Stimulated activated CD4-positive, alpha-beta T cell treated with anti-CD3 and anti-CD28 coated beads, Interleukin-2, amount 100 ng/mL, for 48 hours (primary cell): ENCODE measurements around the gene CD160.
"Not testable (repeated sequence)": the region's sequence is repeated elsewhere in the genome, so short reads cannot be mapped to it uniquely, and the experiment has no call there.

Experiments
- DNase-seq, 2 donors: peaks; one replicate each; pipeline ENCODE4 v3.0.0-alpha.2; 2020

CD160 gene

DNA sequence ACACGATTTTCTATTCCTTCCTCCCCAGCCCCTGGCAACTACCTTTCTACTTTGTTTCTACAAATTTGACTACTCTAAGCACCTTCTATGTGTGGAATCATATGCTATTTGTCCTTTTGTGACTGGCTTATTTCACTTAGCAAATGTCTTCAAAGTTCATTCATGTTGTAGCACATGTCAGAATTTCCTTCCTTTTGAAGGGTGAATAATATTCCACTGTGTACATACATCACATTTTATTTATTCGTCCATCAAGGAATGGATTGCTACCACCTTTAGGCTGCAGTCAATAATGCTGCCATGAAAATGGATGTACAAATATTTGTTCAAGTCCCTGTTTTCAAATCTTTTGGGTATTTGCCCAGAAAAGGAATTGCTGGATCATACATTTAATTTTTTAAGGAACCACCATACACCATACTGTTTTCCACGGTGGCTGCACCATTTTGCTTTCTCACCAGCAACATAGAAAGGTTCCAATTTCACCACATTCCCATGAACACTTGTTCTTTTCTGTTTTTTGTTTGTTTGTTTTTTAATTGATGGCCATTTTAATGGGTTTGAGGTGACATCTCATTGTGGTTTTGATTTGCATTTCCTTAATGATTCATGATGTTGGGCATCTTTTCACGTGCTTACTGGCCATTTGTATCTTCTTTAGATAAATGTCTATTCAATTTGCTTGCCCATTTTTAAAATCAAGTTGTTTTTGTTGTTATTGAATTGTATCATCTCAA lies 8.8 kb upstream of the CD160 start:
- DNase-seq, result no peak

- DNase-seq, result no peak
Measured at GRCh38 chr1:145711213-145711651, 8.1 kb upstream of the CD160 start.

DNA sequence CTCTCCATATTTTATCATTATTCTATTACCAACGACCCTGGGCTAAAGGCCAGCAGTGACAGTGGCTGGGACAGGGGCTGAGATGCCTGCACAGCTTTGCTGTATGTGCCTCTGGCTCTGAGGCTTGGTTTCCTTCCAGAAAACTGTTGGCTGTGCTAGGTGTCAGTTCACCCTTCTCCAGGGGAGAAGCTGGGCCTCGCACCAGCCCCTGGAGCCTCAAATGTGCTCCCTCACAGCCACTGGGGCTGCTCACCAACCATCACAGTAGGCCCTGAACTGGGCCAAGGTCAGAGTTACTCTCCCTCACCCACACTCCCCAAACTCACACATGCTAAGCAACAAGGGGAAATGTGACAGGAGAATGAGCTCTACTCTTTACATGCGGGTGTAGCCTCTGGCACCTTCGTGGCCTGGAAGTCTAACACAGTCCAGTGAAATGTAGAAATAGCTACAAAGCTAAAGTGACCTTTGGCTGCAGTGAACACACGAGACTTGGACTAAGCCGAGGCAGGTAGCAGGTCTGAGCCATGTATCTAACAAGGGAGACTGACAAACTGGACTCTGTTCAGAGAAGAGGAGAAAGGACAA lies 4.7 kb upstream of the CD160 start:
- DNase-seq, result no peak

GRCh38 chr1:145716641-145717345 lies 2.5 kb upstream of the CD160 start:
- DNase-seq, result no peak

DNA sequence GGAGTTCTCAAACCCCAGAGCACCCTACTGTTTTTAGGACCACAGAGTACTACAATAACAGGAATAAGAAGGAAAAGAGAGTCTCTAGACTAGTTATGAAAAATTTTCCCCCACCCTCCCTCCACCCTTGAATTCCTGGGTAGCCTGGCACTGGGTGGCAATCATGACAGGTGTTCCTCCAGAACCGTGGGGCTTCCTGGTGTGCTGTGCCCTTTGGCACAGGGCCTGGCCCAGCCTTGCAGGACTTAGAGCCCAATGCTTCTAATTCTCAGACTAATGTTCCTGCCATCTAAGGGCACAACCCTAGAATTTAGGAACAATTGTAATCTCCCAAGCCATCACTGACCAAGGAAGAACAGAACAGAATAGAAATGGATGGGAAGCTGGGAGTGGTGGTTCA lies 1.5 kb upstream of the CD160 start:
- DNase-seq, result no peak

DNA sequence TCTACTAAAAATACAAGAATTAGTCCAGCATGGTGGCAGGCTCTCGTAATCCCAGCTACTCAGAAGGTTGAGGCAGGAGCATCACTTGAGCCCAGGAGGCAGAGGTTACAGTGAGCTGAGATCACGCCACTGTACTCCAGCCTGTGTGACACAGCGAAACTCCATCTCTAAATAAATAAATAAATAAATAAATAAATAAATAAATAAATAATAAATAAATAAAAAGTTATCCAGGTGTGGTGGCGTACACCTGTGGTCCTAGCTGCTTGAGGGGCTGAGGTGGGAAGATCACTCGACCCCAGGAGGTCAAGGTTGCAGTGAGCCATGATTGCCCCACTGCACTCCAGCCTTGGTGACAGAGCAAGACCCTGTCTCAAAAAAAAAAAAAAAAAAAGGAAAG lies 834 bp upstream of the CD160 start:
- DNase-seq, result not testable (repeated sequence)

DNA sequence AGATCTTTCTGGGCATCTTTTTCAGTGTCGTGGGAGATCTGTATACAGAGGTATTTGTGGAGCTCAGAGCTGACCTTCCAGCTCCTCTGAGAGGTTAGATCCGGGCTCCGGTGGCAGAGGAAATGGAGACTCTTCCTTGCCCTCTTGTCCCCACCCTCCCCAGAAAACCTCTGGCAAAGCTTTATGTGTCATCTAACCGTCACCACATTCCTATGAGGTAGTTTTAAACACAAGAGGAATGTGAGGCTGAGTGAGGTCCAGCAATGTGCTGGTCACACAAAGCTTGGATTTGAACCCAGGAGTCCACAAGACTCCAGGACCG lies 1.2 kb downstream of the CD160 start:
- no peak for DNase-seq

DNA sequence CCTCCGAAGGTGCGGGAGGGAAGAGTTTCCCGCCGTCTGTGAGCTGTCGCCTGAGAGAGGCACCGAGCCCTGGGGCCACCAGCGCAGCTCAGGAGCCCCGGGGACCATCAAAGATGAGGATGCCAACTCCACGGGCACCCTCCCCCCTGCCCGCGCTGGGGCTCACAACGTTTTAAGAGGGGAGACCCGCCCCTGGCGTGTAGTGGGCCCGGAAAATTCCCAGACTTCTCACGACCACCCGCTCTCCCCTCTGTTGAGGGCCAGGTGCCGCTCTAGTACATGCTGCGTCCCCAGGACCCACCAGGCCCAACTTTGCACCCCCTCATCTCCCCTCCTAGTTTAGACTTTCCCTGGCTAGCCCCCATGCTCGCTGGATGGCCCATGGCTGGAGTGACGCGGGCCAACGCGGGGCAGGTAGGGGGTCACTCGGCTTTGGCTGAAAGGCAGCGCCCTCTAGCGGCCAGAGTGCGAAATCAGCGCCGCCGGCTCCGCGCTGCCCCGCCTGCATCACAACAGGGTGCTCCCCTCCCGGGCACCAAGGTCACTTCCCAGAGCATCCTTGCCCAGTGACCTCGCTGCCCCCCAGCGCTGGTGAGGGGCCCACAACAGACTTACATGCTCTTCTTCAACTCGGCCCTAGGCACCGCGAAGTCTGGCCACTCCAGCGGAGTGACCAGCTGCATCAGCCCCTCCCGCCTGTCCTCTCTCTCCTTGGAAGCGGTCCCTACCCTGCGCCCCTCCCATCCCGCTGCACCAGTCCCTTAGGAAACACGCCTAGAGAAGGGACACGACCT lies 1.8 kb downstream of the CD160 start:
- DNase-seq, result peak; percentile 68 to 77

GRCh38 chr1:145726193-145726592 lies 6.9 kb downstream of the CD160 start:
- not testable (repeated sequence) for DNase-seq

- DNase-seq, result no peak
Measured at GRCh38 chr1:145729196-145729595, 9.9 kb downstream of the CD160 start.

GRCh38 chr1:145729666-145730436 lies 10.6 kb downstream of the CD160 start:
- DNase-seq, result no peak

- DNase-seq, result no peak
Measured at GRCh38 chr1:145730467-145730866, 11.2 kb downstream of the CD160 start.

DNA sequence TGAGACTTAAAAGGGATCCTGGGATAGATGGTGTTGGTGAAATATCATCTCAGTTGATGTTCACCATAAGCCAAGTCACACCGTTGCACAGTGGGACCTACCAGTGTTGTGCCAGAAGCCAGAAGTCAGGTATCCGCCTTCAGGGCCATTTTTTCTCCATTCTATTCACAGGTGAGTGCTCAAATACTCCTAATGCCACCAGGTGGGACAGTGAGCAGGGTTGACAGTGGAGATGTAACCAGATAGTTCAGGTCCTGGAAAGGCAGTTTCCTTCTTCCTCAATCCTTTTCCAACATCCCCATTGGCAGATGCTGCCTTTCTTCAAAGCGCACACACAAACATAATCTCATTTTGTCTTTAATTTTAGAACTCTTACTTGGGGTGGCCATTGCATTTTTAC lies 11.6 kb downstream of the CD160 start:
- no peak for DNase-seq

GRCh38 chr1:145736191-145736590 lies 16.9 kb downstream of the CD160 start:
- DNase-seq, result no peak

DNA sequence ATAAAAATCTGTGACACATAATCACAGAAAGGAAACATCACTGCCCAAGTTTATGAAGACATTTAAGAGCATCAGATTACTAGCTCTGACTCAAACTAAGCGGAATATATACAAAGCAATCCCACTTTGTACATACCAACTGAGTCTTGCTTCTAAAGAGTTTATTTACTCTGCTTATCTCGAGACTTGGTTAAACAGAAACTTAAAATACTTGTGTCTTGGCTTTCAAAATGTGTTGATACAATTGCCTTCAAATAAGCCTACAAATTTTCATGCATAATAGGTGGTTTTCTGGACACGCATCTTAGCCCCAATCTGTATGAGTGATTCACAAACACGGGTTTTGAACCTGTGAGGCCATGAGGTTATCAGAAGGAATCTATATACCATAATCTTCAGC lies 21.0 kb downstream of the CD160 start:
- no peak for DNase-seq

- no peak for DNase-seq
Measured at GRCh38 chr1:145747398-145748247, 28.3 kb downstream of the CD160 start.

GRCh38 chr1:145750426-145750825 lies 31.1 kb downstream of the CD160 start:
- no peak for DNase-seq

GRCh38 chr1:145751491-145752037 lies 32.3 kb downstream of the CD160 start:
- no peak for DNase-seq

DNA sequence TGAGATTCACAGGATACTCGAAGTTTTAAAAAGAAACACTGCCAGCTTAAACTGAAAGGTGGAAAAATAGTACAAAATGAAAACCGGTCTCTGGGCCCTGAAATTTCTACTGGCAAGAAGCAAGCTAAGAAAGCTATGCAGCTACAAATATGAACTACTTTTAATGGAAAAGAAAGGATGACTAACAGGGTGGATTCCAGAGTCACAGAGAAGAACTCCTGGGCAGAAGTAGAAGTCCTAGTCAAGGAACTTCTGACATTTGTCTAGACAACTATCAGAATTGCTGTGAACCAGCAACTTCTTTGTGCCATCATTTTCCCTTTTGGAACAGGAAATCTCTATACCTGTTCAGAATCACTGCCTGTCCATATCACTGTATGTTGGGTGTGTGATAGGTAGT lies 38.1 kb downstream of the CD160 start:
- no peak for DNase-seq

- no peak for DNase-seq
Measured at GRCh38 chr1:145758116-145758515, 38.8 kb downstream of the CD160 start.

GRCh38 chr1:145758575-145758974 lies 39.3 kb downstream of the CD160 start:
- DNase-seq, result no peak
